Posterior cingulate gyrus (tissue), 11 donors: ENCODE results near the gene GBE1.
"Not testable (repeated sequence)": the region's sequence is repeated elsewhere in the genome, so short reads cannot be mapped to it uniquely, and the experiment has no call there.

Experiments used
- DNase-seq, 10 donors: peaks; one replicate each; pipeline versions ENCODE4 v3.0.0 to v3.0.0-alpha.2; 2020 to 2021; ENCODE audit warnings: mixed read lengths in 3 of 10
- intact Hi-C: fragments of 100-400 bp; cut with DNase I; formaldehyde crosslinking; loops from one replicate; pipeline ENCODE4 v1.15.1; 2023

The GBE1 gene

DNA sequence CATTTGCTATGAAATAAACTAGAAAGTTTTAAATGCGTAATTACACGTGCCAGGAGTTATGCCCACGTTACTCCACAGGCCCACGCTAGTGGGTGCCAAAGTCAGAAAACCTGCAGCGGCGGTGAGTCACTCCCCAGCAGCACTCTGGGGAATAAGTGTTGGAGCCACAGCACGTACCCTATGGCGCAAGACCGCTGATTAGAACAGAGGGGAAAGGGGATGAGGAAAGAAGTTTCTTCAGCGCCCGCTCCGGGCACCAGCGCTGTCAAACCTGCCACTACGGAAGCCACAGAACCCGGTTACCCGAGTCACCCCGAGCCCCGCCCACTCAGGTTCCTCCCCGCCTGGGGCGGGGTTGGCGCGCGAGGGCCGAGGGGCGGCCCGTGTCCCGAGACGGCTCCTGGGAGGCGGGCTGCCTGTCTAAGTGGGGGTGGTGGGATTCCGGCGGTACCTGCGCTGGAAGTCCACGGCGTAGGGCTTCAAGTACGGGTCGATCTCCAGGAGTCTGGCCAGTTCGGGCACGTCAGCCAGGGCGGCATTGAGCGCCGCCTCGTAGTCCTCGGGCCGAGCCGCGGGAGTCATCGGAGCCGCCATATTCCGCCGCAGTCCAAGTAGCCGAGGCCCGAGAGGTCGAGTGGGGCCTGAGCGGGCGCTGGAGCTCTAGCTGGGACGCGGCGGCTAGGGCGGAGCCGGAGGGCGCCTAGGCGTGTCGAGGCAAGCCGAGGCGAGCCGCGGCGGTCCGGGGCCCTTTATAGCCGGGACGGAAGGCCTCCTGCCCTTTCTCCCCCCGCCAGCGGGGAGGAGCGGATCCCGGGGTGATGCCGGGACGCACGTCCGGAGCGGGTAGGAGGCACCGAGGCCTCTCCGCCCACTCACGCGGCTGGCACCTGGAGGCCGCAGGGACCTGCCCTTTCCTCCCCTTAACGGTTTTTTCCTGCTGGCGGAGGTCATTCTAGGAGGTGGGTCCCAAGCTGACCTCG lies at the start of gene GBE1:
Gene GBE1 (minus strand): TSS at position 722 of the 980 bp plus-strand sequence. CDS start 128 bp downstream, at position 594.
- DNase-seq = peak; percentile 80 to 98 (median 88)
- intact Hi-C loops = no loop called here

- intact Hi-C loops = no loop called here
- no peak for DNase-seq
These were observed 47.5 kb upstream of the GBE1 start for GRCh38 chr3:81808900-81809299.

GRCh38 chr3:81799403-81799802 lies 38.0 kb upstream of the GBE1 start:
- intact Hi-C loops = no loop called here
- DNase-seq = no peak

DNA sequence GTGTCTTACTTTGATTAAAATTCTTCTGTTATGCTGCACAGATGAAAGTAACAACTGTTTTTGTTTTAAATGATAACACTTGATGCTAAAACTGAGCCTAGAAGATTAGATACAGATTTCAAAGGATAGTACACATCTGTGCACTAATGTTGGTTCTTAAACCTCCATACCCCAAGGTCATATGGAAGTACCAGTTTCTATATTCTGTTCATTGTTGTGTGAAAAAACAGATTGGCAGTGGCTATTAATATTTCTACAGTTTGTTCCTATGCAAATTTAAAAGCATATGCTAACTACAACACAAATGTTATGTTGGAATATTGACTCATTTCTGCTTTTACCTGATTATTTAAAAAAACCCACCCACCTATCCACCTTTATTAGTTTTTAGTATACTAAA lies 32.0 kb upstream of the GBE1 start:
- DNase-seq = no peak
- intact Hi-C loops = no loop called here

DNA sequence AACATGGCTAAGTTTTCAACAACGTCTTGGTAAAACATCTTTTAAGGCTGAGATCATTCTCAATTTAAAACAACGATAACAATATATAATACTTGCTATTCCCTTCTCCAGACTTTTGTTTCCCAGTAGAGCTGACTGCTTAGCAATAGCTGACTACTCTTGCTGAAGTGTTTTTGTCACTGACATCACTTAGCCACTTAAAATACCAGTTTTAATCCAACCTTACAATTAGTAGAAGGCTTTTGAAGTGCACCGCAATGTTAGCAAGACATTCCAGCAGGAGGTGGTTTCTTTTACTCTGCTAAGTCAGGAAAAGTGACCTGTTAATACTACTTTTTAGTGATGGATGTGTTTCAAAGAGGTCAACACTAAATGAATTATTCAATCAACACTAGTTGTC lies 28.7 kb upstream of the GBE1 start:
- intact Hi-C loops = no loop called here
- DNase-seq = no peak

DNA sequence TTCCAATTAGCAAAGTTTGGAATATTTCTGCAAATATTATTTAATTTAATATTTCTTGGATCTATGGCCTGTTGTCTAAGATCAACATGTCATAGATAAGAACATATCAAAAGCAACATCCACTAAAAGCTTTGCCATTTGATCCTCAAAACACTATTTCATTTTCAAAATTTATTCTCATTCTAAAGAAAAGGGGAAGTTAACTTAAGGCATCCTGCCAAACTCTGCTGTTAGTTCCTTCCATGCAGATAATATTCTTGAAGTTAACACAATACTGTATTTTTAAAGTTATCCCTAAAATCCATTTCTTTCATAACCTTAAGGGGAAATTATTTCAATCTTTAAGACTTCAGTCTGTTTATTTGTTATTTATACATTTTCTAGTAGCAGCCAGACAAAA lies 28.2 kb upstream of the GBE1 start:
- intact Hi-C loops = no loop called here
- no peak for DNase-seq

- no peak for DNase-seq
- intact Hi-C loops = no loop called here
These were observed 27.2 kb upstream of the GBE1 start for GRCh38 chr3:81788610-81789009.

GRCh38 chr3:81788044-81788443 lies 26.6 kb upstream of the GBE1 start:
- intact Hi-C loops = no loop called here
- no peak for DNase-seq

GRCh38 chr3:81782585-81782984 lies 21.1 kb upstream of the GBE1 start:
- intact Hi-C loops = no loop called here
- DNase-seq = no peak

DNA sequence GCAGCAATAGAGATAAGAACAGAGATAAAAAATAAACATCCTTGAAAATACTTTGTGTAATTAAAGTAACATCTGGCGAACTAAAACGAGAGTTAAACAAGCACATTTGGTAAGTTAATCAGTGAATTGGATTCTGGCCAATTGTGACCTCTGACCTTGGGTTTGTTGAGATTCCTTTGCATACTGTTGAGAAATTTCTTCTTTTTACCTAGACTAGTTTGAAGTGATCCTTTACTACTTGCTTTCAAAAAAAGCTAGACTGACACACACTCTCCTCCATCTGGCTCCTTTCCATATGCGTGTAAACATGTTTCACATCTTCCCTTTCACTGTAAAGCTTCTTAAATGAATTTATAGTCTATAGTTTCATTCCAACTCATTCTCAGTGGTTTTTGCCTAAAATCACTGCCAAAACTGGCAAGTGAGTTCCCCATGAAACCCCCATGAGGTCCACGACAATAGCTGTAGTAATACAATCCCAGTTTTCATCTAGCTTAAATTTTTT lies 17.3 kb upstream of the GBE1 start:
- DNase-seq = no peak
- intact Hi-C loops = no loop called here

DNA sequence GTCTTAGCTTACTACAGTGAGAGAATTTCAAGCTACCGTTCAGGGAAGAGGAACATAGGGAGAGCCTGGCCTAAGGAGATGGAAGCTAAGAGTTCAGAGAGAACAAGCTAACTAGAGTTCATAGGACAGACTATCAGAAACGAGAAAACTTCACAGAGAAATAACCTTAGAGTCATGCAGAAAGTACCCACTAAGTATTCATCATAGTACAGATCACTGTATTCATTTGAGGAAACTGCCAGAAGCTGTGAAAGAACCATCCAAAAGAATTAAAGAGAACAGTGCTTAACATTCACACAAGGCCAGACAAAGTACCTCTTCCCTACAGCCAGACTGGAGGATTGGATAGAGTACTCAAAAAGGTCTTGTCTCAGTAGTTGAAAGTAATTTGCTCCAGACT lies 15.2 kb upstream of the GBE1 start:
- no peak for DNase-seq
- intact Hi-C loops = no loop called here

DNA sequence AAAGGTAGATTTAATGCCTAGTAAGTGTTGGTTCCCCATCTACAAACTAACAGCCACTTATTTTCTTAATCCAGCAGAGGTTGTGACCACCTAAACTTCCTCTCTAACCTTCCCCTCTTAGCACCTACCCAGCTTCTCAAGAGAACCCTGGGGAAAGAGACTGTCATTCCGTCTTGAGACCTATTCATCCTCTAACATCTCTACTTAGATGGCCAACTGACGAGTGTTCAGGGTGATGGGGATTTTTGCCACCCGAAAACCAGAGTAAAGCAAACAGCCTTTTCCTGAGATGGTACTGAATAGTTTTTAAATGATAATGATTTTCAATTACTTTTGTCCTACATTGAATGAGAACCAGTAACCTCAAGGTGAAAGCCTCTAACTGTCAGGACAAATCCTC lies 9.3 kb upstream of the GBE1 start:
- intact Hi-C loops = no loop called here
- DNase-seq = no peak

DNA sequence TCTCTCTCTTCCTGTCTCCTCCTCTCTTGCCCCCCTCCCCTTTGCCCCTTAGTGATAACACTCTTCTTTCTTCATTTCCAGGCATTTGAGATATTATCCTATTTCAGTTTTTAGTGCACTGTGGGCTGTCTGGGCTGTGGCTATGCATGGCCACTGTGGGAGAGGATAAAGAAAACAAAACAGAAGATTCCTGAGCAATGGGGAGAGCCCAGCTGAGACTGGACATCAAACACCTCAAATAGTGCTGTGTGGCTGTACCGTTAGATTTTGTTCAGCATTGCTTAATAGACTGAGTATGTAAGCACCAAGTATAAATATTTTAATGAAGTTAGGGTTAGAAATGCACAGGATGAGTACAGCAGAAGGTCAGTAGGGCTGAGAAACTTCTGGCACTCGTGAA lies 7.9 kb upstream of the GBE1 start:
- intact Hi-C loops = no loop called here
- no peak for DNase-seq

GRCh38 chr3:81767250-81767859 lies 5.9 kb upstream of the GBE1 start:
- intact Hi-C loops = not testable (repeated sequence)
- DNase-seq = peak in 3 of 10 donors; percentile 47 to 79 (median 79)

- intact Hi-C loops = no loop called here
- no peak for DNase-seq
These were observed 4.0 kb upstream of the GBE1 start for GRCh38 chr3:81765400-81765799.

- DNase-seq = no peak
- intact Hi-C loops = no loop called here
These were observed 3.2 kb upstream of the GBE1 start for GRCh38 chr3:81764665-81765064.

- DNase-seq = no peak
- intact Hi-C loops = no loop called here
These were observed 2.6 kb upstream of the GBE1 start for GRCh38 chr3:81764002-81764401.

DNA sequence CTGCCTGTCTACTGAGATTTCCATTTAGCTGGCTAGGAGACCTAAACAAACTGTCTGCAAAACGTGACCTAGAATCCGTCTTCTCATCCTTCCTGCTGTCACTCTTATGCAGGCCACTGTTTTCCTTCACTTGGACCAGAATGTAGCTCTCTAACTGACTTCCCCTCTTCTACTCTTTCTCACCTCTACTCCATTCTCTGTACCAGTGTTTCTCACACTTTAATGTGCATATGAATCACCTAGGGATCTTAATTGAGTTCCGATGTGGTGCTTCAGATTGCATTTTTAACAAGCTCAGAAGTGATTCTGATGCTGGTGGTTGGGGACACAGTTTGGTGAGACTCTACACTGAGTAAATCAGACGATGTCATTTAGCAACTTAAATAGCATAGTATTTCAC lies 1.6 kb upstream of the GBE1 start:
- intact Hi-C loops = no loop called here
- DNase-seq = no peak

DNA sequence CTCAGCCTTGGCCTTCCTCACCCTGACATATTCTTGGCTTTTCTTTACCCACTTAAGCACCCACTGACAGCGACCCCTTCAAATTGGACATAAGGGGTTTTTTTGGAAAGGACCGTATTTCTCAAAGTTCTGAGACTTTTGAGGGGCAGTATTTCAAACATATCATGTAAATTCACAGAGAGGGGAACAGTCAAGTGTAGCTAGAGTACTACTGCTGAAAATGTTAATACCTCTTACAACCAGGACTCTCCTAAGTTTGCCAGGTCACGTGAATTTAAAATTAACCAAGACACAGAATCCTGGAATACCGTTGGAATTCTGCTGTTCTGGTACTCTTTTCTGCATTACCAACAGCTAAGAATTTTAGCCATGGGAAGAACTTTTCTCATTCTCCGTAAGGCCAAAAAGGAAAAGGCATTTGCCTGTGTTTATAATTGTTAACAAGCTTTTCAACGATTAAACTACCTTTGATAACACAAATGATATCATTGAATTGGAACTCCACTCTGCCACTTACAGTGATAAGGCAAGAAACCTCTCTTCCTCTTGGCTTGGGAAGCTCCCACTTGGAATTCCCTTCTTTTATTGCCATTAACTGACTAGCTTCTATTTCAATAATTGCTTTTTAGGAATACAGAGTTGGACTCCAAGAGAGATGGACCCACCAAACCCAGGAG lies 597 bp upstream of the GBE1 start:
- intact Hi-C loops = no loop called here

DNA sequence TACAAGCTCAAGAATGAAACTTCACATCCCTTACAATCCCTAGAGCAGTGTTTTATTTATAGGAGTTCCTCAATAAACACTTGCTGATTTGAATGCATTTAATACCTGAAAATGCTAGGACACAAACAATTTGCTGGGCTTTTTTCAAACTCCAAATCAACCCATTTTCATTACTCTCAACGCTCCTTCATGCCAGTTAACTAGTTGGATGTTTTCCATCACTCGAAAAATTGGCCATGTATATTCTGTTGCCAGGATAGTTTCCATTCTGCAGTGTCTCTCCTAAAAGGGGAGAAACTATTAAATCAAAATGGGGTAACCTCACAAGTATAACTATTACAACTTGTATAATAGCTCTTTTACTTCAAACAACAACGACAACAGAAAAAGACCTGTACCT lies 1.2 kb downstream of the GBE1 start:
- intact Hi-C loops = no loop called here

More for the DNA sequence above, 597 bp upstream of the GBE1 start:
- no peak for DNase-seq

GRCh38 chr3:81758771-81759170 lies 2.7 kb downstream of the GBE1 start:
- DNase-seq, intact Hi-C loops: not testable (repeated sequence)

More for the DNA sequence above, 1.2 kb downstream of the GBE1 start:
- no peak for DNase-seq
